A673 (cell line): ENCODE results near the gene CTTNBP2.

Experiments used
- EZH2 ChIP-seq: fragments of 200-600 bp; sonication (generic); IDR thresholded peaks from 2 replicates; pipeline ENCODE4 v1.6.1; 2017; ENCODE audit warnings: borderline replicate concordance, low read depth, mild to moderate bottlenecking, mixed read lengths, antibody characterized with exemption, low read length; ENCODE audit not compliant: poor library complexity, severe bottlenecking
- TF ChIP-seq, protein P1 (sequence below): fragments of 300-800, 200-600 bp; sonication (generic); conservative IDR thresholded peaks from 2 replicates; pipeline ENCODE4 v1.5.1; 2017; ENCODE audit warnings: low read depth, mild to moderate bottlenecking, antibody characterized with exemption, low read length, moderate library complexity, mixed read lengths

DNA sequence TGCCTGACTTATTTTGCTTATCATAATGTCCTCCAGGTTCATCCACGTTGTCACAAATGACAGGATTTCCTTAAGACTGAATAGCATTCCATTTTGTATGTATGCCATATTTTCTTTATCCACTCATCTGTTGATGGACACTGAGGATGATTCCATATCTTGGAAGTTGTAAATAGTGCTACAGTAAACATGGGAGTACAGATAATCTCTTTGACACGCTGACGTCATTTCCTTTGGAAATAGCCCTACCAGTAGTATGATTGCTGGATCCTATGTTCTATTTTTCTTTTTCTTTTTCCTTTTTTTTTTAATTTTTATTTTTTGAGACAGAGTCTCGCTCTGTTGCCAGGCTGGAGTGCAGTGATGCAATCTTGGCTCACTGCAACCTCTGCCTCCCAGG, 167.6 kb downstream of the CTTNBP2 start:
- TF ChIP-seq, protein P1, sequence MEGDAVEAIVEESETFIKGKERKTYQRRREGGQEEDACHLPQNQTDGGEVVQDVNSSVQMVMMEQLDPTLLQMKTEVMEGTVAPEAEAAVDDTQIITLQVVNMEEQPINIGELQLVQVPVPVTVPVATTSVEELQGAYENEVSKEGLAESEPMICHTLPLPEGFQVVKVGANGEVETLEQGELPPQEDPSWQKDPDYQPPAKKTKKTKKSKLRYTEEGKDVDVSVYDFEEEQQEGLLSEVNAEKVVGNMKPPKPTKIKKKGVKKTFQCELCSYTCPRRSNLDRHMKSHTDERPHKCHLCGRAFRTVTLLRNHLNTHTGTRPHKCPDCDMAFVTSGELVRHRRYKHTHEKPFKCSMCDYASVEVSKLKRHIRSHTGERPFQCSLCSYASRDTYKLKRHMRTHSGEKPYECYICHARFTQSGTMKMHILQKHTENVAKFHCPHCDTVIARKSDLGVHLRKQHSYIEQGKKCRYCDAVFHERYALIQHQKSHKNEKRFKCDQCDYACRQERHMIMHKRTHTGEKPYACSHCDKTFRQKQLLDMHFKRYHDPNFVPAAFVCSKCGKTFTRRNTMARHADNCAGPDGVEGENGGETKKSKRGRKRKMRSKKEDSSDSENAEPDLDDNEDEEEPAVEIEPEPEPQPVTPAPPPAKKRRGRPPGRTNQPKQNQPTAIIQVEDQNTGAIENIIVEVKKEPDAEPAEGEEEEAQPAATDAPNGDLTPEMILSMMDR, result no peak
- no peak for TF ChIP-seq EZH2
